ENCODE data around the gene POLDIP2.

- TF ChIP-seq POLR2AphosphoS5 (IDR thresholded peaks at IDR 0.05) (no peak), CTCF (IDR thresholded peaks at IDR 0.05 in 8 of 11, conservative IDR thresholded peaks at IDR 0.05 in 3 of 11) (no peak), POLR2A (IDR thresholded peaks at IDR 0.05) (no peak)
Measured at GRCh38 chr17:28346199-28346580, 11.1 kb downstream of the POLDIP2 start.

All from spleen (tissue), 7 donors.